Stomach (tissue), 9 donors: ENCODE measurements around the gene C17orf113. TPM values are rescaled to one million over a fixed set of nuclear protein-coding genes. Genes with fewer than 3 reads are reported as not detected.
A peak's percentile ranks its signal among the peaks of the same experiment; 100 is the strongest.

Experiments used
- DNase-seq, 2 donors: peaks; one replicate each; pipeline versions ENCODE4 v3.0.0 to v3.0.0-alpha.2; 2013 to 2019
- H3K27ac ChIP-seq, 5 donors: fragments of 200-600 bp in 4 of 5; sonication (generic) in 4 of 5; one replicate each; pipeline ENCODE4 v1.5.1; 2013 to 2019; ENCODE audit warnings: mild to moderate bottlenecking in 1 of 5, moderate library complexity in 1 of 5
- H3K27me3 ChIP-seq, 3 donors: fragments of 200-600 bp; sonication (generic); one replicate each; pipeline ENCODE4 v1.5.1; 2017 to 2019; ENCODE audit warnings: mixed run types in 1 of 3
- H3K36me3 ChIP-seq, 4 donors: fragments of 200-600 bp; sonication (generic); 1 replicate in 3 of 4; 2 replicates in 1 of 4; pipeline ENCODE4 v1.5.1; 2016 to 2019
- H3K4me1 ChIP-seq, 4 donors: fragments of 200-600 bp; sonication (generic); one replicate each; pipeline ENCODE4 v1.5.1; 2016 to 2019
- H3K4me3 ChIP-seq, 4 donors: fragments of 200-600 bp; sonication (generic) in 3 of 4; one replicate each; pipeline ENCODE4 v1.5.1; 2016 to 2019; ENCODE audit warnings: mild to moderate bottlenecking in 1 of 4
- H3K9me3 ChIP-seq, 4 donors: fragments of 200-600 bp; sonication (generic); one replicate each; pipeline ENCODE4 v1.5.1; 2016 to 2019
- CTCF ChIP-seq, 7 experiments: fragments of 450-650 bp in 4 of 7; fragments of 200-600 bp in 3 of 7; sonication (generic) in 3 of 7; IDR thresholded peaks; one replicate each; pipeline ENCODE4 v1.5.1; 2016 to 2019; ENCODE audit warnings: antibody characterized with exemption in 7 of 7, control low read depth in 2 of 7, mild to moderate bottlenecking in 1 of 7
- EP300 ChIP-seq: sonication (generic); formaldehyde crosslinking; IDR thresholded peaks from one replicate; pipeline ENCODE4 v1.6.1; 2017; ENCODE audit warnings: antibody characterized with exemption
- POLR2A ChIP-seq, 4 donors: fragments of 450-650 bp; IDR thresholded peaks; one replicate each; pipeline ENCODE4 v1.6.1; 2016; ENCODE audit warnings: antibody characterized with exemption in 4 of 4, control low read depth in 2 of 4, mild to moderate bottlenecking in 1 of 4, moderate library complexity in 1 of 4
- POLR2AphosphoS5 ChIP-seq, 3 donors: sonication (generic); formaldehyde crosslinking; IDR thresholded peaks; one replicate each; pipeline ENCODE4 v1.6.1; 2016; ENCODE audit warnings: antibody characterized with exemption in 3 of 3
- WGBS, 5 donors: extraction: QIAGEN DNeasy Blood & Tissue Kit in 3 of 5; methylation state at CpG; one replicate each; pipeline versions ENCODE4 v1.1.5 to v1.1.7; 2013 to 2018; 5-methylcytosine and 5-hydroxymethylcytosine counted together
- intact Hi-C: fragments of 100-400 bp; cut with DNase I; formaldehyde crosslinking; loops from one replicate; pipeline ENCODE4 v1.15.1; 2023; ENCODE audit warnings: low total_unique reads
- polyA plus RNA-seq, 3 donors: library from polyadenylated mRNA; stranded (reverse); fragments of 200-250 nt; gene quantifications; one replicate each; pipeline ENCODE4 v1.2.3, GENCODE V29; 2013
- total RNA-seq, 5 donors: library from RNA; depleted of rRNA; stranded (reverse); fragments of >200 nt; gene quantifications; one replicate each; pipeline versions ENCODE4 v1.1.0 to v1.2.3, GENCODE V29; 2014 to 2016
- donor health status: healthy with polysubstance abuse.
- donor health status: Bipolar disorder and iron deficiency.
- donor health status: healthy.

Gene C17orf113
- total and polyA plus RNA-seq, 8 donors: 0.31 to 5.2 (median 1.4) TPM; not detected in 2

- TF ChIP-seq POLR2A (IDR thresholded peaks at IDR 0.05): no peak
- no peak for TF ChIP-seq CTCF (IDR thresholded peaks at IDR 0.05)
- no peak for TF ChIP-seq POLR2AphosphoS5 (IDR thresholded peaks at IDR 0.05)
- no peak for TF ChIP-seq EP300
- peak in 1 of 2 donors; percentile 44 for DNase-seq
- H3K27ac ChIP-seq: peak overlapping the region in 4 of 5 donors; percentile 10 to 32 (median 28)
- H3K4me3 ChIP-seq: no peak overlapping the region
- no peaks in the 10 kb centered on the region for H3K27me3 ChIP-seq
- WGBS, 5 donors: 70 to 79% (median 72%) methylated on average over 5 of the region's 5 CpGs
- peaks cover 0 to 16% (median 6%) of the 10 kb centered on the region in 4 donors for H3K4me1 ChIP-seq
- H3K9me3 ChIP-seq: no peaks in the 10 kb centered on the region
- H3K36me3 ChIP-seq: peaks cover 67 to 100% (median 98%) of the 10 kb centered on the region in 4 donors
- intact Hi-C loops: no loop called here
Measured at GRCh38 chr17:41989702-41990419, 60.5 kb downstream of the C17orf113 start.

DNA sequence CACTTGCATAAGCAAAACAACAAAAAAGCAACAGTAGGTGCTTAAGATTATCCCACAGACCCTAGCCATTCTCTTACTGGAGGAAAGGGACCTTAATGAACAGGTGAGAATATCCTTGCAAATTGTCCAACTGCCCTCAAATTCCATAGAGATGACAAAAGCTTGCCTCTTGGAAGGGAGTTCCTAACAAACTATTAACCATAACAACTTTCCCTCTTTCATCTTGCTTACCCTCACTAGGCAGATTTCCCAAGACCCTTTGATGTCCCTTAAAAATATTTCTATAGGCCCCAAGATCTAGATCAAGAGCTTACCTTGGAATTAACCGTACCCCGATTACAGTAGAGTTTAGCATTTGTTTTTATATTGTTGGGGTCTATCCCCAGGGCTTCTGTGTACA lies 62.0 kb downstream of the C17orf113 start:
- H3K36me3 ChIP-seq: peaks cover 70 to 100% (median 98%) of the 10 kb centered on the region in 4 donors

More for the DNA sequence above, 62.0 kb downstream of the C17orf113 start:
- Histone ChIP-seq H3K9me3 (no peaks in the 10 kb centered on the region), H3K4me1 (peaks cover 0 to 16% (median 6%) of the 10 kb centered on the region in 4 donors), H3K27me3 (no peaks in the 10 kb centered on the region), H3K4me3 (no peak overlapping the region), H3K27ac (no peak overlapping the region)
- 94 to 98% (median 97%) methylated on average over 2 of the region's 2 CpGs for WGBS, 5 donors
- no peak for TF ChIP-seq POLR2A (IDR thresholded peaks at IDR 0.05)
- no peak for TF ChIP-seq EP300
- TF ChIP-seq CTCF (IDR thresholded peaks at IDR 0.05): no peak
- no peak for TF ChIP-seq POLR2AphosphoS5 (IDR thresholded peaks at IDR 0.05)
- no peak for DNase-seq
- intact Hi-C loops: no loop called here

Other genes with a start within 250 kb of the C17orf113 start
- 10 to 100 TPM in 3 of 5 donors, 1 to 10 TPM in 2; 4.0 to 64.6 (median 11.4) TPM for gene P3H4, start 238.7 kb downstream of the C17orf113 start, total RNA-seq
- 1 to 10 TPM; 4.7 to 7.3 (median 6.3) TPM for gene P3H4, start 238.7 kb downstream of the C17orf113 start, polyA plus RNA-seq
- gene FKBP10, start 237.6 kb downstream of the C17orf113 start, total RNA-seq: 10 to 100 TPM in 3 of 5 donors, 1 to 10 TPM in 2; 4.6 to 45.3 (median 20.1) TPM
- gene FKBP10, start 237.6 kb downstream of the C17orf113 start, polyA plus RNA-seq: 10 to 100 TPM in 2 of 3 donors, 1 to 10 TPM in 1; 8.9 to 17.0 (median 12.8) TPM
- 10 to 100 TPM in 4 of 5 donors, 1 to 10 TPM in 1; 9.8 to 79.5 (median 31.4) TPM for gene NT5C3B, start 214.4 kb downstream of the C17orf113 start, total RNA-seq
- 10 to 100 TPM; 70.6 to 80.7 (median 77.0) TPM for gene NT5C3B, start 214.4 kb downstream of the C17orf113 start, polyA plus RNA-seq
- 1 to 10 TPM in 1 of 5 donors, not detected in 4; 1.1 TPM for gene KLHL10, start 212.8 kb downstream of the C17orf113 start, total RNA-seq
- gene KLHL10, start 212.8 kb downstream of the C17orf113 start, polyA plus RNA-seq: under 1 TPM in 1 of 3 donors, not detected in 2; 0.23 TPM
- gene KLHL11, start 185.2 kb downstream of the C17orf113 start, total RNA-seq: 10 to 100 TPM in 3 of 5 donors, 1 to 10 TPM in 2; 1.8 to 26.4 (median 11.2) TPM
- under 1 TPM; 0.43 to 0.87 (median 0.61) TPM for gene KLHL11, start 185.2 kb downstream of the C17orf113 start, polyA plus RNA-seq
- 100 to 1,000 TPM in 1 of 5 donors, 10 to 100 TPM in 4; 29.8 to 121 (median 48.7) TPM for gene ACLY, start 131.7 kb downstream of the C17orf113 start, total RNA-seq
- gene ACLY, start 131.7 kb downstream of the C17orf113 start, polyA plus RNA-seq: 10 to 100 TPM; 19.8 to 23.8 (median 23.5) TPM
- gene ODAD4, start 120.0 kb downstream of the C17orf113 start, total RNA-seq: 1 to 10 TPM in 1 of 5 donors, not detected in 4; 1.3 TPM
- gene ODAD4, start 120.0 kb downstream of the C17orf113 start, polyA plus RNA-seq: 1 to 10 TPM in 1 of 3 donors, under 1 TPM in 2; 0.78 to 2.1 (median 0.81) TPM
- gene CNP, start 83.8 kb downstream of the C17orf113 start, total RNA-seq: 10 to 100 TPM; 21.0 to 47.2 (median 30.7) TPM
- 10 to 100 TPM; 27.3 to 29.1 (median 29.0) TPM for gene CNP, start 83.8 kb downstream of the C17orf113 start, polyA plus RNA-seq
- gene DNAJC7, start 33.2 kb downstream of the C17orf113 start, total RNA-seq: 100 to 1,000 TPM in 1 of 5 donors, 10 to 100 TPM in 4; 12.3 to 161 (median 61.6) TPM
- gene DNAJC7, start 33.2 kb downstream of the C17orf113 start, polyA plus RNA-seq: 10 to 100 TPM; 66.7 to 93.3 (median 74.5) TPM
- gene NKIRAS2, start 30.5 kb downstream of the C17orf113 start, total RNA-seq: 10 to 100 TPM in 4 of 5 donors, 1 to 10 TPM in 1; 7.5 to 27.4 (median 19.6) TPM
- 10 to 100 TPM; 16.8 to 28.5 (median 27.6) TPM for gene NKIRAS2, start 30.5 kb downstream of the C17orf113 start, polyA plus RNA-seq
- gene ZNF385C, start 47.9 kb upstream of the C17orf113 start, total RNA-seq: under 1 TPM in 1 of 5 donors, not detected in 4; 0.87 TPM
- gene ZNF385C, start 47.9 kb upstream of the C17orf113 start, polyA plus RNA-seq: 1 to 10 TPM in 1 of 3 donors, under 1 TPM in 2; 0.31 to 1.4 (median 0.53) TPM
- 10 to 100 TPM in 2 of 5 donors, 1 to 10 TPM in 3; 3.2 to 21.9 (median 9.8) TPM for gene DHX58, start 62.1 kb upstream of the C17orf113 start, total RNA-seq
- 10 to 100 TPM; 15.1 to 23.4 (median 20.3) TPM for gene DHX58, start 62.1 kb upstream of the C17orf113 start, polyA plus RNA-seq
- 100 to 1,000 TPM in 1 of 5 donors, 10 to 100 TPM in 4; 10.1 to 114 (median 74.7) TPM for gene KAT2A, start 70.8 kb upstream of the C17orf113 start, total RNA-seq
- 10 to 100 TPM; 25.0 to 90.2 (median 29.3) TPM for gene KAT2A, start 70.8 kb upstream of the C17orf113 start, polyA plus RNA-seq
- not detected for gene HSPB9, start 72.2 kb upstream of the C17orf113 start, total RNA-seq
- under 1 TPM; 0.25 to 0.61 (median 0.35) TPM for gene HSPB9, start 72.2 kb upstream of the C17orf113 start, polyA plus RNA-seq
- gene RAB5C, start 104.4 kb upstream of the C17orf113 start, total RNA-seq: 100 to 1,000 TPM in 1 of 5 donors, 10 to 100 TPM in 4; 26.8 to 105 (median 69.2) TPM
- gene RAB5C, start 104.4 kb upstream of the C17orf113 start, polyA plus RNA-seq: 100 to 1,000 TPM in 2 of 3 donors, 10 to 100 TPM in 1; 67.0 to 225 (median 170) TPM
- not detected for gene KCNH4, start 130.5 kb upstream of the C17orf113 start, total RNA-seq
- not detected for gene KCNH4, start 130.5 kb upstream of the C17orf113 start, polyA plus RNA-seq
- gene HCRT, start 134.9 kb upstream of the C17orf113 start, total RNA-seq: not detected
- gene HCRT, start 134.9 kb upstream of the C17orf113 start, polyA plus RNA-seq: not detected
- 10 to 100 TPM in 3 of 5 donors, 1 to 10 TPM in 1, not detected in 1; 7.1 to 43.2 (median 13.5) TPM for gene GHDC, start 143.9 kb upstream of the C17orf113 start, total RNA-seq
- 10 to 100 TPM; 11.3 to 14.5 (median 13.9) TPM for gene GHDC, start 143.9 kb upstream of the C17orf113 start, polyA plus RNA-seq
- 10 to 100 TPM; 51.4 to 86.2 (median 62.4) TPM for gene STAT5B, start 225.8 kb upstream of the C17orf113 start, total RNA-seq
- gene STAT5B, start 225.8 kb upstream of the C17orf113 start, polyA plus RNA-seq: 10 to 100 TPM; 18.9 to 24.1 (median 19.8) TPM
- gene STAT5A, start 237.9 kb upstream of the C17orf113 start, total RNA-seq: 10 to 100 TPM; 16.2 to 81.7 (median 20.6) TPM
- 10 to 100 TPM in 2 of 3 donors, 1 to 10 TPM in 1; 9.6 to 10.5 (median 10.5) TPM for gene STAT5A, start 237.9 kb upstream of the C17orf113 start, polyA plus RNA-seq